ENCODE results near the gene WDR45B. TPM values are rescaled to one million over a fixed set of nuclear protein-coding genes. Genes with fewer than 3 reads are reported as not detected.

Gene WDR45B
- total RNA-seq, 1 experiment from 2014 or later: 132 TPM

GRCh38 chr17:82589851-82590180, 58.4 kb downstream of the WDR45B start:
- POLR2A ChIA-PET: no interaction called here
- ATAC-seq (no peak), DNase-seq (ENCODE audit: low read depth, low spot score) (no peak)
- H3K4me1 ChIP-seq (ENCODE audit: control insufficient read depth, insufficient read depth, low read length): peaks cover 19% of the 10 kb centered on the region
- CTCF ChIA-PET: no interaction called here
- intact Hi-C loops (cut with micrococcal nuclease; ENCODE audit: unreplicated experiment): no loop called here
- no peaks in the 10 kb centered on the region for H3K9me3 ChIP-seq (ENCODE audit: control insufficient read depth, insufficient read depth, low read depth, low read length)
- TF ChIP-seq CTCF (IDR thresholded peaks at IDR 0.05) (no peak), TCF7L2 (IDR thresholded peaks at IDR 0.05; ENCODE audit: low read depth, low read length) (no peak), POLR2AphosphoS5 (IDR thresholded peaks at IDR 0.05; ENCODE audit: low read depth, low read length) (no peak), REST (IDR thresholded peaks at IDR 0.05; ENCODE audit: insufficient read depth in 1 of 2, low read depth in 2 of 2, low read length in 1 of 2) (no peak), SIN3A (IDR thresholded peaks at IDR 0.05; ENCODE audit: borderline replicate concordance, insufficient read depth, low read depth, low read length) (no peak)
- H3K27ac ChIP-seq (ENCODE audit: low read length): no peak overlapping the region
- no TSS peak for BruUV-seq (replicated peaks)
- no peaks in the 10 kb centered on the region; the same call in 1 of the 2 replicates for H3K36me3 ChIP-seq (ENCODE audit: control insufficient read depth, insufficient read depth, low read length)
- in situ Hi-C loops (cut with HindIII; ENCODE audit: low pct_unique_long_range_greater_than_20kb, low sequenced_read_pairs): no loop called here
- H3K27me3 ChIP-seq (ENCODE audit: control insufficient read depth, insufficient read depth, low read length): no peaks in the 10 kb centered on the region
- H3K4me3 ChIP-seq (ENCODE audit: low read depth in 2 of 2, low read length in 2 of 2): no peak overlapping the region

GRCh38 chr17:82588266-82589175, 59.7 kb downstream of the WDR45B start:
- no peak for TF ChIP-seq SIN3A (IDR thresholded peaks at IDR 0.05; ENCODE audit: borderline replicate concordance, insufficient read depth, low read depth, low read length)
- TF ChIP-seq TCF7L2 (IDR thresholded peaks at IDR 0.05; ENCODE audit: low read depth, low read length): no peak
- no peak for TF ChIP-seq REST (IDR thresholded peaks at IDR 0.05; ENCODE audit: insufficient read depth in 1 of 2, low read depth in 2 of 2, low read length in 1 of 2)
- TF ChIP-seq CTCF (IDR thresholded peaks at IDR 0.05): no peak
- TF ChIP-seq POLR2AphosphoS5 (IDR thresholded peaks at IDR 0.05; ENCODE audit: low read depth, low read length): no peak
- Histone ChIP-seq H3K27ac (ENCODE audit: low read length) (no peak overlapping the region), H3K36me3 (ENCODE audit: control insufficient read depth, insufficient read depth, low read length) (no peaks in the 10 kb centered on the region; the same call in 1 of the 2 replicates), H3K4me3 (ENCODE audit: low read depth in 2 of 2, low read length in 2 of 2) (no peak overlapping the region), H3K9me3 (ENCODE audit: control insufficient read depth, insufficient read depth, low read depth, low read length) (no peaks in the 10 kb centered on the region), H3K4me1 (ENCODE audit: control insufficient read depth, insufficient read depth, low read length) (peaks cover 19% of the 10 kb centered on the region), H3K27me3 (ENCODE audit: control insufficient read depth, insufficient read depth, low read length) (no peaks in the 10 kb centered on the region)
- DNase-seq (ENCODE audit: low read depth, low spot score) (no peak), ATAC-seq (no peak)
- CTCF ChIA-PET: no interaction called here
- TSS peak; percentile 17 for BruUV-seq (replicated peaks)
- intact Hi-C loops (cut with micrococcal nuclease; ENCODE audit: unreplicated experiment) (no loop called here), in situ Hi-C loops (cut with HindIII; ENCODE audit: low pct_unique_long_range_greater_than_20kb, low sequenced_read_pairs) (no loop called here)
- POLR2A ChIA-PET: interaction anchor here (0.7 kb wide), 1 partner anchor 259 kb away, joined by 9 read pairs; no protein-coding TSS in a partner anchor
